GM21447 (cell line): ENCODE data around the gene SACS.

Experiments used
- ATAC-seq: cut with Tn5 transposase; IDR thresholded peaks from one replicate; pipeline ENCODE4 v1.9.1; 2021; ENCODE audit not compliant: unreplicated experiment

Gene SACS

GRCh38 chr13:23292586-23292985 lies 140.9 kb downstream of the SACS start:
- ATAC-seq: no peak

GRCh38 chr13:23289917-23290357 lies 143.6 kb downstream of the SACS start:
- ATAC-seq: no peak

DNA sequence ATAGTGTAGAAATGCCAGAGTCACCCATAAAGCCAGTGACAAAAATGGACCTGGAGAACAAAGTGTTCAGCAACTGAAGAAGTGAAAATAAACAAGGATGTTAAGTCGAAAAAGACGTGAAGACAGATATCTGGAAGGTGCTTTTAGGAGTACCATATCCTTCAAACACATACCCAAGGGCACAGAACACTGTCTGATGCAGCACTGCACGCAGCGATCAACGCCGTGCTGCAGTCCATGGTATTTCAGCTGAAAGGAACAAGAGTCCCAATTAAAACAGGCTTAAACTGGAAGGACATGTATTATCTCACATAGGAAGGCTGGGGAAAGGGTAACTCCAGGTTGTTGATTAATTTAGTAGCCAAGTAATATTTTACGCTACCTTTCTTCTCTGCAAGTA lies 144.5 kb downstream of the SACS start:
- ATAC-seq: no peak

DNA sequence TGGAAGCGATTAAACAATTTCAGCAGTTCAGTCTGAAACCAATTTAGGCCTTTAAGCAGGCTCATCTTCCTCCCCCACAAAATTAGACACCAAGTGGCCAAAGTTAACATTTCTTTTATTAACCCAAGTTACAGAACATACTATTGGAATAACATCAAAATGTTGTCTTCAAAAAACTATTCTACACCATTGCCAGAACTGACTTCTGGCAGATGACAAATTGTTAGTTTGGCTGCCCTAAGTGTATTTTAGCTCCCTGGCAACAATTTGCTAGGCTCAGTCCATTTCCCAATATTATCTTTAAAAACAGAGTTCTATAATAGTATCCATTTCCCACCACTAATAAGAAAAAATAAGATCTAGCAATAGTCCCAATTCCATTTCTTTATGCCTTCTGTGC lies 144.9 kb downstream of the SACS start:
- ATAC-seq: no peak

DNA sequence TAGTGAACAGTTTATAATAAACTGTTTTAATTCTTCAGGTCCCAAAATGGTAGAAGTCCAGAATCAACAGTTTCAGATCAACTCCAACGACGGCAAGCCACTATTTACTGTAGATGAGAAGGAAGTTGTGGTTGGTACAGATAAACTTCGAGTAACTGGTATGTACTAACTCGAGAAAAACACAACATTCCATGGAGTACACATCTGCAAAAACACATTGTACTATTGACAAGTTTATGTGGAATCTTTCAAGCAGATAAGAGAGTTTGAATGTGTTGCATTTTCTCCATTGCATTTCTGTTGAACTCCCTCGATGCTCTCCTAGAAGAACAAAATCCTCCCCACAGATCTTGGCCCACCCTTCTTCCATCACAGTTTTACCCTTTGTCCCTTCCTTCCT lies 154.2 kb downstream of the SACS start:
- no peak for ATAC-seq
